Endothelial cell of umbilical vein (primary cell): ENCODE data around the gene ZNF334.

ENCODE experiments used
- CTCF ChIP-seq, 2 donors: IDR thresholded peaks; 1 replicate in 1 of 2; 2 replicates in 1 of 2; pipeline ENCODE4 v1.5.1; 2011; ENCODE audit warnings: low read length in 2 of 2, mild to moderate bottlenecking in 2 of 2, moderate library complexity in 2 of 2, control low read depth in 1 of 2, inconsistent platforms in 1 of 2, low read depth in 1 of 2; ENCODE audit not compliant: insufficient read depth in 1 of 2; ENCODE audit errors: extremely low read depth in 1 of 2
- EZH2 ChIP-seq: IDR thresholded peaks from 2 replicates; pipeline ENCODE4 v1.6.1; 2012; ENCODE audit warnings: borderline replicate concordance, low read depth, mild to moderate bottlenecking, moderate library complexity, low read length, inconsistent platforms; ENCODE audit not compliant: severe bottlenecking
- GATA2 ChIP-seq: IDR thresholded peaks from 2 replicates; pipeline ENCODE4 v1.7.0; 2011; ENCODE audit warnings: low read depth, mild to moderate bottlenecking, moderate library complexity, mixed read lengths, low read length; ENCODE audit not compliant: insufficient read length, insufficient read depth
- JUN ChIP-seq: IDR thresholded peaks from 2 replicates; pipeline ENCODE4 v1.6.1; 2011; ENCODE audit warnings: borderline replicate concordance, low read depth; ENCODE audit not compliant: insufficient read length, insufficient read depth
- POLR2A ChIP-seq: IDR thresholded peaks from 2 replicates; pipeline ENCODE4 v1.6.1; 2012; ENCODE audit warnings: low read depth, mild to moderate bottlenecking, control low read depth, low read length
- POLR2AphosphoS5 ChIP-seq: IDR thresholded peaks from 2 replicates; pipeline ENCODE4 v1.6.1; 2012; ENCODE audit warnings: low read depth, mild to moderate bottlenecking, control low read depth, low read length, moderate library complexity; ENCODE audit not compliant: insufficient read depth

GRCh38 chr20:46464451-46464850 is 48.9 kb downstream of the ZNF334 start:
- TF ChIP-seq POLR2AphosphoS5, result no peak
- TF ChIP-seq JUN, result no peak
- no peak for TF ChIP-seq CTCF (IDR thresholded peaks at IDR 0.05; ENCODE audit: extremely low read depth in 1 of 2, insufficient read depth in 1 of 2, low read depth in 1 of 2, low read length in 2 of 2)
- no peak for TF ChIP-seq GATA2
- TF ChIP-seq EZH2, result no peak
- TF ChIP-seq POLR2A, result no peak
